Measurements from ENCODE around the gene PCDH12. TPM values are rescaled to one million over a fixed set of nuclear protein-coding genes. Genes with fewer than 3 reads are reported as not detected.
A peak's percentile ranks its signal among the peaks of the same experiment; 100 is the strongest.

The PCDH12 gene
- polyA plus RNA-seq, 1 donor (not counting 4 experiments of a cell fraction or from before 2014, with no cell fraction given) = 0.01 TPM

DNA sequence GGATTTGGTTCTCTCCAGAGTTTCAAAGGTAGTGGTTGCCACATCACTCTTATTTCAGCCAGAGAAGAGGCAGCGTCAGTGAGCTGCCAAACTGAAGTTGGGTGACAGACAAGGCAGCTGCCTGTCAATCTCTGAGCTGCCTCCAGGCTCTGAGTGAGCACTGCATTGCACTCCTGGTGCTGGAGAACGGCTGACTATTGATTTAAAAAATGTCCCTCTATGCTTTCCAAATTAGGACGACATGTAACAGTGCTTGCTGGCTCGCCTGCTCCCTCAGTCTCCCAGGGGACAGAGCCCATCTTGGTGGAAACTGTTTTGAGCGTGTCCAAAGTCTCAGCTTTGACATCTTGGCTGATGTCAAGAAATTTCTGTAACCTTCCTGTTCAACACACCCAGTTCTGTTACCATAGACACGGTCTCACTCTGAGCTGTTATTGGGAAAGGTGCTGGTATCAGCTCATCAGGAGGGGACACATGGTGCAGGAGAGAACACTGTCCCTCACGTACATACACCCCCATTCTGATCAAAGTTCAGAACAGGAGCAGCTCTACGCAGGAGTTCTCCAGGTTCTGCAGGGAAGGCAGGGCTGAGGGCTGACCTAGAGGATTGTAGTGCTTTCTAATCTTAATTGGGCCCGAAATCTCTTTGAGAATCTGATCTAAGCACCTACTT, 15.7 kb downstream of the PCDH12 start:
- Histone ChIP-seq H3K27ac (ENCODE audit: control insufficient read depth, insufficient read depth, low read length) (no peak overlapping the region), H3K27me3 (ENCODE audit: control insufficient read depth, extremely low read depth, insufficient read depth, low read length) (no peaks in the 10 kb centered on the region), H3K9me1 (ENCODE audit: control insufficient read depth, extremely low read depth, insufficient read depth, low read length) (no peaks in the 10 kb centered on the region), H3K9me3 (ENCODE audit: control insufficient read depth, low read depth, low read length) (no peaks in the 10 kb centered on the region), H3K4me3 (ENCODE audit: control insufficient read depth in 2 of 3, extremely low read depth in 1 of 3, insufficient read depth in 2 of 3, low read depth in 1 of 3, low read length in 3 of 3) (no peak overlapping the region), H3K9ac (ENCODE audit: control insufficient read depth, extremely low read depth, insufficient read depth, low read length) (no peak overlapping the region), H2AFZ (ENCODE audit: control insufficient read depth, low read length) (no peak overlapping the region), H3K79me2 (ENCODE audit: control insufficient read depth, insufficient read depth, low read length) (no peaks in the 10 kb centered on the region), H3K4me2 (ENCODE audit: control insufficient read depth, extremely low read depth, insufficient read depth, low read depth, low read length) (no peak overlapping the region), H3K36me3 (ENCODE audit: control insufficient read depth in 2 of 2, extremely low read depth in 1 of 2, insufficient read depth in 2 of 2, low read length in 2 of 2) (peaks cover 7 to 17% of the 10 kb centered on the region in 2 experiments), H3K4me1 (ENCODE audit: control insufficient read depth, extremely low read depth, insufficient read depth, low read length) (peaks cover 29% of the 10 kb centered on the region), H4K20me1 (ENCODE audit: control insufficient read depth, extremely low read depth, insufficient read depth, low read length) (no peaks in the 10 kb centered on the region)
- TF ChIP-seq, protein P1, sequence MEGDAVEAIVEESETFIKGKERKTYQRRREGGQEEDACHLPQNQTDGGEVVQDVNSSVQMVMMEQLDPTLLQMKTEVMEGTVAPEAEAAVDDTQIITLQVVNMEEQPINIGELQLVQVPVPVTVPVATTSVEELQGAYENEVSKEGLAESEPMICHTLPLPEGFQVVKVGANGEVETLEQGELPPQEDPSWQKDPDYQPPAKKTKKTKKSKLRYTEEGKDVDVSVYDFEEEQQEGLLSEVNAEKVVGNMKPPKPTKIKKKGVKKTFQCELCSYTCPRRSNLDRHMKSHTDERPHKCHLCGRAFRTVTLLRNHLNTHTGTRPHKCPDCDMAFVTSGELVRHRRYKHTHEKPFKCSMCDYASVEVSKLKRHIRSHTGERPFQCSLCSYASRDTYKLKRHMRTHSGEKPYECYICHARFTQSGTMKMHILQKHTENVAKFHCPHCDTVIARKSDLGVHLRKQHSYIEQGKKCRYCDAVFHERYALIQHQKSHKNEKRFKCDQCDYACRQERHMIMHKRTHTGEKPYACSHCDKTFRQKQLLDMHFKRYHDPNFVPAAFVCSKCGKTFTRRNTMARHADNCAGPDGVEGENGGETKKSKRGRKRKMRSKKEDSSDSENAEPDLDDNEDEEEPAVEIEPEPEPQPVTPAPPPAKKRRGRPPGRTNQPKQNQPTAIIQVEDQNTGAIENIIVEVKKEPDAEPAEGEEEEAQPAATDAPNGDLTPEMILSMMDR (optimal IDR thresholded peaks at IDR 0.05 in 1 of 3, IDR thresholded peaks at IDR 0.05 in 1 of 3, conservative IDR thresholded peaks at IDR 0.05 in 1 of 3; ENCODE audit: extremely low read depth in 1 of 3, insufficient read depth in 2 of 3, low read length in 3 of 3) = no peak
- TF ChIP-seq EZH2 (IDR thresholded peaks at IDR 0.05; ENCODE audit: low read length) = no peak
- peak; percentile 60 for FAIRE-seq
- dilution Hi-C loops (cut with MboI; ENCODE audit: extremely low pct_ligation_motif_present, low sequenced_read_pairs) = no loop called here
- DNase-seq (ENCODE audit: low read depth, low spot score) = no peak

DNA sequence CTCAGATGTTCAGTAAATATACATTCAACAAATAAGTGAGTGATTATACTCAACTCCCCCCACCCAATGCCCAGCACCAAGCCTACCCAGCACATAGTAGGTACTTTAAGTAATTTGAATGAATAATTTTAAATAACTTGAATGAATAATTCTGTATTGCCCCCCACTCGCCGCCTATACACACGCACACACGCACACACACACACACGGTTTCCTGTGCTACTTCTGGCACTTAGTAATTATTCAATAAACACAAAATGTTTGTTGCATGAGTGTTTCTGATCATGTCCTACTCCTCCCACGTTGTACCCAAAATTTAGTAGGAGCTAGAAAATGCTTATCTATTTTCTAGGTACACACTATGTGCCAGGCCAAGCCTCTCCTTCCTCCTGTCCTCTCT, 16.2 kb downstream of the PCDH12 start:
- H3K4me2 ChIP-seq (ENCODE audit: control insufficient read depth, extremely low read depth, insufficient read depth, low read depth, low read length) = no peak overlapping the region
- no peak for FAIRE-seq
- dilution Hi-C loops (cut with MboI; ENCODE audit: extremely low pct_ligation_motif_present, low sequenced_read_pairs) = no loop called here

More for the DNA sequence above, 16.2 kb downstream of the PCDH12 start:
- Histone ChIP-seq H3K27ac (ENCODE audit: control insufficient read depth, insufficient read depth, low read length) (no peak overlapping the region), H3K9me3 (ENCODE audit: control insufficient read depth, low read depth, low read length) (no peaks in the 10 kb centered on the region), H3K4me1 (ENCODE audit: control insufficient read depth, extremely low read depth, insufficient read depth, low read length) (peaks cover 29% of the 10 kb centered on the region), H3K9me1 (ENCODE audit: control insufficient read depth, extremely low read depth, insufficient read depth, low read length) (no peaks in the 10 kb centered on the region), H3K27me3 (ENCODE audit: control insufficient read depth, extremely low read depth, insufficient read depth, low read length) (no peaks in the 10 kb centered on the region), H3K79me2 (ENCODE audit: control insufficient read depth, insufficient read depth, low read length) (no peaks in the 10 kb centered on the region), H3K4me3 (ENCODE audit: control insufficient read depth in 2 of 3, extremely low read depth in 1 of 3, insufficient read depth in 2 of 3, low read depth in 1 of 3, low read length in 3 of 3) (no peak overlapping the region), H3K36me3 (ENCODE audit: control insufficient read depth in 2 of 2, extremely low read depth in 1 of 2, insufficient read depth in 2 of 2, low read length in 2 of 2) (peaks cover 12 to 22% of the 10 kb centered on the region in 2 experiments), H2AFZ (ENCODE audit: control insufficient read depth, low read length) (no peak overlapping the region), H3K9ac (ENCODE audit: control insufficient read depth, extremely low read depth, insufficient read depth, low read length) (no peak overlapping the region), H4K20me1 (ENCODE audit: control insufficient read depth, extremely low read depth, insufficient read depth, low read length) (no peaks in the 10 kb centered on the region)
- no peak for DNase-seq (ENCODE audit: low read depth, low spot score)
- TF ChIP-seq EZH2 (IDR thresholded peaks at IDR 0.05; ENCODE audit: low read length) = no peak
- TF ChIP-seq, protein P1 (optimal IDR thresholded peaks at IDR 0.05 in 1 of 3, IDR thresholded peaks at IDR 0.05 in 1 of 3, conservative IDR thresholded peaks at IDR 0.05 in 1 of 3; ENCODE audit: extremely low read depth in 1 of 3, insufficient read depth in 2 of 3, low read length in 3 of 3) = no peak

Data from keratinocyte (primary cell).